B cell (primary cell): Measurements from ENCODE around the gene CEMIP. TPM values are rescaled to one million over a fixed set of nuclear protein-coding genes. Genes with fewer than 3 reads are reported as not detected.

Experiments used
- ATAC-seq: fragments of 200-7000 bp; cut with Tn5 transposase; one replicate; pipeline ENCODE4 v1.10.0; 2021; ENCODE audit warnings: low read depth, mild to moderate bottlenecking, moderate number of reproducible peaks, moderate library complexity
- CTCF ChIA-PET: fragments of 350-600 bp; sonication (Branson Sonifier 250); formaldehyde crosslinking; loops from one replicate; lab custom pipeline; 2021; ENCODE audit warnings: antibody characterized with exemption, inconsistent platforms; lab: Charles Lee
- POLR2A ChIA-PET: fragments of 350-600 bp; sonication (Branson Sonifier 250); formaldehyde crosslinking; loops from one replicate; lab custom pipeline; 2021; ENCODE audit warnings: antibody characterized with exemption; lab: Charles Lee
- DNase-seq: peaks from one replicate; pipeline ENCODE4 v3.0.0; 2013
- H2AFZ ChIP-seq: 2 replicates; pipeline ENCODE4 v1.6.1; 2012; ENCODE audit warnings: mild to moderate bottlenecking, low read depth, low read length; ENCODE audit not compliant: insufficient read depth, poor library complexity, severe bottlenecking
- H3K27ac ChIP-seq, 2 donors: 1 replicate in 1 of 2; 2 replicates in 1 of 2; pipeline ENCODE4 v1.5.1; 2012 to 2013; ENCODE audit warnings: low read length in 2 of 2, mild to moderate bottlenecking in 2 of 2, moderate library complexity in 1 of 2
- H3K27me3 ChIP-seq, 4 experiments: fragments of 200-600 bp in 1 of 4; sonication (generic) in 1 of 4; replicated peaks in 1 of 4; 1 replicate in 2 of 4; 2 replicates in 2 of 4; pipeline versions ENCODE4 v1.6.1 to v1.7.0; 2013 to 2016; ENCODE audit warnings: low read length in 3 of 4, mild to moderate bottlenecking in 2 of 4, mixed read lengths in 1 of 4, moderate library complexity in 1 of 4; ENCODE audit not compliant: insufficient read depth in 4 of 4, control insufficient read depth in 3 of 4; ENCODE audit errors: control extremely low read depth in 1 of 4
- H3K36me3 ChIP-seq, 2 experiments: replicated peaks in 1 of 2; 1 replicate in 1 of 2; 2 replicates in 1 of 2; pipeline versions ENCODE4 v1.6.1 to v1.7.1; 2013; ENCODE audit warnings: low read length in 1 of 2; ENCODE audit not compliant: insufficient read depth in 2 of 2, control insufficient read depth in 1 of 2; ENCODE audit errors: control extremely low read depth in 1 of 2, extremely low read depth in 1 of 2
- H3K4me1 ChIP-seq, 2 donors: fragments of 200-600 bp in 1 of 2; sonication (generic) in 1 of 2; 1 replicate in 1 of 2; 2 replicates in 1 of 2; pipeline versions ENCODE4 v1.5.1 to v1.6.1; 2013 to 2017; ENCODE audit warnings: low read length in 2 of 2; ENCODE audit not compliant: control insufficient read depth in 2 of 2, insufficient read depth in 2 of 2
- H3K4me2 ChIP-seq: replicated peaks from 2 replicates; pipeline ENCODE3; 2012; ENCODE audit warnings: mild to moderate bottlenecking, low read depth, low read length; ENCODE audit not compliant: poor library complexity, severe bottlenecking
- H3K4me3 ChIP-seq, 5 experiments: fragments of 200-600 bp in 1 of 5; sonication (generic) in 1 of 5; 1 replicate in 3 of 5; 2 replicates in 2 of 5; pipeline versions ENCODE4 v1.5.1 to v1.7.0; 2011 to 2016; ENCODE audit warnings: low read length in 4 of 5, mild to moderate bottlenecking in 4 of 5, low read depth in 2 of 5, control low read depth in 1 of 5, moderate library complexity in 1 of 5; ENCODE audit not compliant: insufficient read depth in 1 of 5; ENCODE audit errors: control extremely low read depth in 1 of 5, extremely low read depth in 1 of 5
- H3K79me2 ChIP-seq: fragments of 200-600 bp; sonication (generic); one replicate; pipeline ENCODE4 v1.6.0; 2016; ENCODE audit warnings: low read length; ENCODE audit not compliant: control insufficient read depth, insufficient read depth
- H3K9ac ChIP-seq: fragments of 200-600 bp; sonication (generic); 2 replicates; pipeline ENCODE4 v1.6.1; 2017; ENCODE audit warnings: mild to moderate bottlenecking, low read length, moderate library complexity
- H3K9me3 ChIP-seq, 3 donors: one replicate each; pipeline versions ENCODE4 v1.6.1 to v1.7.1; 2013; ENCODE audit warnings: low read length in 2 of 3; ENCODE audit not compliant: control insufficient read depth in 2 of 3, insufficient read depth in 1 of 3; ENCODE audit errors: control extremely low read depth in 1 of 3
- H4K20me1 ChIP-seq: 2 replicates; pipeline ENCODE4 v1.6.0; 2012; ENCODE audit warnings: mild to moderate bottlenecking, low read length; ENCODE audit not compliant: insufficient read depth, control insufficient read depth, poor library complexity, severe bottlenecking
- H3K27ac Mint-ChIP-seq: one replicate; pipeline ENCODE4 v1.8.0; 2021; ENCODE audit warnings: mixed read lengths
- H3K27me3 Mint-ChIP-seq: one replicate; pipeline ENCODE4 v1.8.0; 2021; ENCODE audit warnings: mixed read lengths
- H3K4me1 Mint-ChIP-seq: one replicate; pipeline ENCODE4 v1.8.0; 2021; ENCODE audit warnings: mixed read lengths
- H3K4me3 Mint-ChIP-seq: one replicate; pipeline ENCODE4 v1.8.0; 2021; ENCODE audit warnings: mixed read lengths
- H3K9me3 Mint-ChIP-seq: one replicate; pipeline ENCODE4 v1.8.0; 2022; ENCODE audit warnings: mixed read lengths; ENCODE audit not compliant: insufficient read depth
- CTCF ChIP-seq: fragments of 200-600 bp; IDR thresholded peaks from one replicate; pipeline ENCODE4 v1.8.0; 2022; ENCODE audit warnings: antibody characterized with exemption, mild to moderate bottlenecking
- EZH2 ChIP-seq: IDR thresholded peaks from 2 replicates; pipeline ENCODE4 v1.6.1; 2012; ENCODE audit warnings: borderline replicate concordance, low read depth, mild to moderate bottlenecking, moderate library complexity, low read length; ENCODE audit not compliant: insufficient read depth, poor library complexity, severe bottlenecking
- WGBS: methylation state at CpG from one replicate; pipeline ENCODE4 v1.1.5; 2013; ENCODE audit warnings: missing lambda C conversion rate; ENCODE audit not compliant: insufficient coverage; 5-methylcytosine and 5-hydroxymethylcytosine counted together
- intact Hi-C: fragments of 100-400 bp; cut with micrococcal nuclease; formaldehyde crosslinking; loops from one replicate; pipeline ENCODE4 v1.10.0; 2022
- polyA plus RNA-seq: library from polyadenylated mRNA; depleted of rRNA; stranded (reverse); fragments of >200 nt; gene quantifications from 2 replicates; pipeline ENCODE4 v1.2.3, GENCODE V29; 2012
- total RNA-seq, 2 donors: library from RNA; stranded (reverse); fragments of 120-200 nt in 1 of 2; gene quantifications; 1 replicate in 1 of 2; 2 replicates in 1 of 2; pipeline versions ENCODE4 v1.2.3 to v1.2.4, GENCODE V29; 2013 to 2022

The CEMIP gene
- total and polyA plus RNA-seq, 2 donors (not counting 1 experiment from before 2014, with no cell fraction given): 0.32 TPM; not detected in 1

- Mint-ChIP-seq H3K4me3 (no peak overlapping the region), H3K4me1 (peaks cover 12% of the 10 kb centered on the region), H3K27me3 (peaks cover 18% of the 10 kb centered on the region), H3K9me3 (no peaks in the 10 kb centered on the region), H3K27ac (no peak overlapping the region)
- Histone ChIP-seq H3K36me3 (no peaks in the 10 kb centered on the region), H2AFZ (no peak overlapping the region), H3K4me2 (no peak overlapping the region), H3K4me1 (peaks cover 14% of the 10 kb centered on the region in 2 donors), H3K27me3 (peaks cover 0 to 40% (median 16%) of the 10 kb centered on the region in 4 experiments), H3K9me3 (peaks cover 0 to 4% (median 0%) of the 10 kb centered on the region in 3 donors), H3K27ac (no peak overlapping the region), H3K9ac (no peak overlapping the region), H4K20me1 (no peaks in the 10 kb centered on the region), H3K4me3 (no peak overlapping the region), H3K79me2 (no peaks in the 10 kb centered on the region)
- DNase-seq: no peak
- intact Hi-C loops: loop anchor here (2.0 to 5.0 kb wide), 2 partner anchors 48 to 195 kb away; no protein-coding TSS in a partner anchor
- WGBS: 0% methylated on average over 2 of the region's 8 CpGs
- POLR2A ChIA-PET: no interaction called here
- no peak for ATAC-seq
- TF ChIP-seq CTCF (no peak), EZH2 (no peak)
- CTCF ChIA-PET: interaction anchor here (1.0 to 3.9 kb wide), 17 partner anchors 9 to 1395 kb away, joined by 3 to 69 read pairs (median 5); no protein-coding TSS in a partner anchor
These were observed 2.0 kb upstream of the CEMIP start for GRCh38 chr15:80777137-80777536.

GRCh38 chr15:80777826-80778620 is 1.1 kb upstream of the CEMIP start:
- no peak for TF ChIP-seq CTCF
- no peak for TF ChIP-seq EZH2
- ATAC-seq: no peak
- H3K4me1 Mint-ChIP-seq: peaks cover 12% of the 10 kb centered on the region
- H3K27ac ChIP-seq: no peak overlapping the region
- no peak overlapping the region for H3K27ac Mint-ChIP-seq
- H3K9ac ChIP-seq: no peak overlapping the region
- no peak overlapping the region for H3K4me2 ChIP-seq
- H3K79me2 ChIP-seq: no peaks in the 10 kb centered on the region
- no peak overlapping the region for H2AFZ ChIP-seq
- 61% methylated on average over 3 of the region's 10 CpGs for WGBS
- CTCF ChIA-PET: interaction anchor here (0.5 to 3.9 kb wide), 9 partner anchors 8 to 488 kb away, joined by 3 to 69 read pairs (median 5); no protein-coding TSS in a partner anchor
- no peak overlapping the region for H3K4me3 ChIP-seq
- H3K4me3 Mint-ChIP-seq: no peak overlapping the region
- intact Hi-C loops: loop anchor here (2.0 to 5.0 kb wide), 2 partner anchors 47 to 194 kb away; no protein-coding TSS in a partner anchor
- H3K27me3 Mint-ChIP-seq: peaks cover 25% of the 10 kb centered on the region
- H3K9me3 Mint-ChIP-seq: no peaks in the 10 kb centered on the region
- no peak for DNase-seq
- peaks cover 0 to 40% (median 16%) of the 10 kb centered on the region in 4 experiments for H3K27me3 ChIP-seq
- POLR2A ChIA-PET: no interaction called here
- H3K4me1 ChIP-seq: peaks cover 14% of the 10 kb centered on the region in 2 donors
- no peaks in the 10 kb centered on the region for H4K20me1 ChIP-seq
- H3K9me3 ChIP-seq: peaks cover 0 to 4% (median 0%) of the 10 kb centered on the region in 3 donors
- H3K36me3 ChIP-seq: no peaks in the 10 kb centered on the region
